Dendritic cell treated with granulocyte-macrophage colony-stimulating factor and Interleukin-4, amounts not matched to agents 40 ng/mL and 50 ng/mL, for 4 days (primary cell): ENCODE measurements around the gene ADGRG3.

Experiments
- H3K27ac Mint-ChIP-seq: one replicate; pipeline ENCODE4 v1.8.0; 2022; ENCODE audit warnings: mild to moderate bottlenecking, mixed read lengths
- H3K27me3 Mint-ChIP-seq: one replicate; pipeline ENCODE4 v1.8.0; 2022; ENCODE audit warnings: mild to moderate bottlenecking, mixed read lengths
- H3K36me3 Mint-ChIP-seq: one replicate; pipeline ENCODE4 v1.8.0; 2022; ENCODE audit warnings: low read depth, mixed read lengths
- H3K4me1 Mint-ChIP-seq: one replicate; pipeline ENCODE4 v1.8.0; 2022; ENCODE audit warnings: low read depth, mixed read lengths
- H3K4me3 Mint-ChIP-seq: one replicate; pipeline ENCODE4 v1.8.0; 2022; ENCODE audit warnings: mild to moderate bottlenecking, moderate library complexity, mixed read lengths
- H3K9me3 Mint-ChIP-seq: one replicate; pipeline ENCODE4 v1.8.0; 2022; ENCODE audit warnings: mixed read lengths
- intact Hi-C: fragments of 100-400 bp; cut with micrococcal nuclease; formaldehyde crosslinking; loops from one replicate; pipeline ENCODE4 v1.15.0; 2022

ADGRG3 gene

DNA sequence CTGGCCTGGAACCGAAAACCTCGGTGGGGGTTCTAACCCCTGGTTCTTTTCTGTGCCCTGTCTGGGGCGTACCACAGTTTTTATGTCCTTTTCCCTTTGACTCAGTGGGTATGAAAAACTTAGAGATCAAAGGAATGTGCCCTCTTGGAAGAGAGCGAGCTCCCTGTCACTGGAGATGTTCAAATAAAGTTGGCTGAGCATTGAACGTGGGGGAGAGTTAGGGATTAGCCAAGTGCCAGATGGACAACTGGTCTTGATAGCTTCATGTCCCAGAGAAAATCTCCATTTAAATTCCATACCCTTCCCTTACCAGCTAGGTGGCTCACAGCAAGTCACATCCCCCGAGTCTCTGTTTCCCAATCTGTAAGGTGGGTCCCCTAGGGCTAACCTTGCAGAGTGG, 30.1 kb upstream of the ADGRG3 start:
- Mint-ChIP-seq H3K4me1 (peaks cover 13% of the 10 kb centered on the region), H3K36me3 (no peaks in the 10 kb centered on the region), H3K9me3 (no peaks in the 10 kb centered on the region), H3K4me3 (no peak overlapping the region), H3K27ac (no peak overlapping the region), H3K27me3 (peaks cover 85% of the 10 kb centered on the region)
- intact Hi-C loops, result no loop called here

DNA sequence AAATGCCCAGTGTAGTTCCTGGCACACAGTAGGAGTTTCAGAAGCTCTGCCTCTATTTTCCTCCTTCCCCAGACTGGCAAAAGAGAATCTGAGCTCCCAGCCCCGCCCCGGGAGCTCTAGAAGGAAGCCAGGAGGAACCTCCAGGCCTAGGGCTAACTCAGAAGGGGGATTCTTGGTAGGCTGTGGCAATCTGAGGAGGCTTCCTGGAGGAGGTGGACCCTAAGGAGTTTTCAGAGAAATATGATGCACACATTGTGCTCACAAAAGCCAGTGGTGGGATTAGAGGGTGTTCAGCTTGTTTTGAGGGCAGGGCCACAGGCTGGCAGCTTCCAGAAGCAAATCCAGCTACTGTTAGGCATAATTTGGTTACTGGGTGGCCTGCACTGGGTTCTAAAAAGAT, 29.7 kb upstream of the ADGRG3 start:
- Mint-ChIP-seq H3K27me3 (peaks cover 89% of the 10 kb centered on the region), H3K36me3 (no peaks in the 10 kb centered on the region), H3K4me3 (no peak overlapping the region), H3K27ac (no peak overlapping the region), H3K4me1 (peaks cover 13% of the 10 kb centered on the region), H3K9me3 (no peaks in the 10 kb centered on the region)
- intact Hi-C loops, result no loop called here

DNA sequence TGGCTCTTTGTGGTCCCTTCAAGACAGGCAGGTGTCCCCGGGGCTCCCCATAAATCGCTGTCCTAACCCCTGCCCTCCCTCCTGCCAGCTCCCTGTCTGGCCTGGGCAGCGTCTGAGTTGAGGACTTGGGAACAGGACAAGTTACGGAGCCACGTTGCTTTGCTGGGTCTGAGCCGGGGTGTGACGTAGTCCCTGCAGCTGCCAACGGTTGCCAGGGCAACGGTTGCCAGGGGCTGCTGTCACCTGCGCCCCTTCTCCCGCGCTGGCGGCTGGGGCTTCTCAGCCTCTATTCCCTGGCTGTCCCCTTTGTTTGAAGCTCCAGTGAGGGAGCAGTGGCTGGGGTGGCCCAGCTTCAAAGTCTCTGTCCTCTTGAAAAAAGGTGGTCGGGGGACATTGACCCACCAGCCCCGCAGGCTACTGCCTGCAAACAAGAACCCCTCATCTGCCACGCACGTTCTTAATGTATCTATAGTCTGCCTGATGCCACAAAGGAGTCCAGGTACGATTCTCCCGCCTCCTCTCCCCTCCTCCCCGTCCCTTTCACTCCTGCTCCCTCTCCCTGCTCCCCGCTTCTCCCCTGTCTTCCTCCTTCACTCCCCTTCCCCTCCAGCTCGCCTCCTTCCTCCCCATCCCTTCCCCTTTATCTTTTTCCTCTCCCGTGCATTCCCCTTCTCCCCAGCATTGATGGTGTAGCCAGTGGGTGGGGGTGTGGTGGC, 28.8 kb upstream of the ADGRG3 start:
- intact Hi-C loops, result no loop called here
- Mint-ChIP-seq H3K4me3 (no peak overlapping the region), H3K27ac (no peak overlapping the region), H3K27me3 (peaks cover 85% of the 10 kb centered on the region), H3K4me1 (peaks cover 13% of the 10 kb centered on the region), H3K9me3 (no peaks in the 10 kb centered on the region), H3K36me3 (no peaks in the 10 kb centered on the region)

DNA sequence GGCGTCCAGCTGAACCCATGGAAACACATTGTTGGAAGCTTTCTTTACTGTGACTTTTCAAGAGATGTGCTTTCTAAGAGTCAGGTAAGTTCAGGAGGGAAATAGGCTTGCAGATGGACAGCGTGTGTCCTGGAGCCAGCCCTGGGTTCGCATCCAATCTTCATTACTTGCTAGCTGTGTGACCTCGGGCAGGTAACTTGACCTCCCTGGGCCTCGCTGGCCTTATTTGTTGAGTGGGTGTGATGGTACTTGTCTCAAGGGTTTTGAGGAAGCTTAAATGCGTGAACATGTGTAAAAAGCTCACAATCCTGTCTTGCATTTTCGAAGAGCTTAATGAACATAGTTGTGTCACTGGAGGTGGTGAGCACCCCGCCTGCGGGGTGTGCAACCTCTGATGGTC, 27.9 kb upstream of the ADGRG3 start:
- Mint-ChIP-seq H3K4me1 (peaks cover 13% of the 10 kb centered on the region), H3K4me3 (no peak overlapping the region), H3K36me3 (no peaks in the 10 kb centered on the region), H3K9me3 (no peaks in the 10 kb centered on the region), H3K27me3 (peaks cover 78% of the 10 kb centered on the region), H3K27ac (no peak overlapping the region)
- intact Hi-C loops, result no loop called here

DNA sequence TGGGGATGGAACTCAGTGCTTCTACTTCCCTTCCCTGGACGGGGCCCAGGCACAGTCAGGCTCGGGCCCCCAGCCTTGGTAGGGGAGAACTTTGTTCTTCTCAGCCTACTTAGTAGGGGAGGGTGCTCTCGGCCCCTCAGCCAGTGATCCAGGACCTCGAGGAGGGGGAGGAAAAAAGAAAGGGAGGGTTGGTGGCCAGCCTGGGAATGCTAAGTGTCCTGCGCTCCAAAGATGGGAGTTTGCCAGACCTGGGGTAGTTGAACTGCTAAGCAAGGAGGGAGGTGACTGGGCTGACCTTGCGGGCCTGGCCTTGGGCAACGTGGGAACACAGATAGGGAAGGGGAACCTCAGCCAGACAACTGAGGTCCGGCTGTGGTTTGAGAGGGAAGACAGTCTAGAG, 27.5 kb upstream of the ADGRG3 start:
- Mint-ChIP-seq H3K9me3 (no peaks in the 10 kb centered on the region), H3K4me1 (peaks cover 13% of the 10 kb centered on the region), H3K36me3 (no peaks in the 10 kb centered on the region), H3K27me3 (peaks cover 78% of the 10 kb centered on the region), H3K4me3 (no peak overlapping the region), H3K27ac (no peak overlapping the region)
- intact Hi-C loops, result no loop called here

DNA sequence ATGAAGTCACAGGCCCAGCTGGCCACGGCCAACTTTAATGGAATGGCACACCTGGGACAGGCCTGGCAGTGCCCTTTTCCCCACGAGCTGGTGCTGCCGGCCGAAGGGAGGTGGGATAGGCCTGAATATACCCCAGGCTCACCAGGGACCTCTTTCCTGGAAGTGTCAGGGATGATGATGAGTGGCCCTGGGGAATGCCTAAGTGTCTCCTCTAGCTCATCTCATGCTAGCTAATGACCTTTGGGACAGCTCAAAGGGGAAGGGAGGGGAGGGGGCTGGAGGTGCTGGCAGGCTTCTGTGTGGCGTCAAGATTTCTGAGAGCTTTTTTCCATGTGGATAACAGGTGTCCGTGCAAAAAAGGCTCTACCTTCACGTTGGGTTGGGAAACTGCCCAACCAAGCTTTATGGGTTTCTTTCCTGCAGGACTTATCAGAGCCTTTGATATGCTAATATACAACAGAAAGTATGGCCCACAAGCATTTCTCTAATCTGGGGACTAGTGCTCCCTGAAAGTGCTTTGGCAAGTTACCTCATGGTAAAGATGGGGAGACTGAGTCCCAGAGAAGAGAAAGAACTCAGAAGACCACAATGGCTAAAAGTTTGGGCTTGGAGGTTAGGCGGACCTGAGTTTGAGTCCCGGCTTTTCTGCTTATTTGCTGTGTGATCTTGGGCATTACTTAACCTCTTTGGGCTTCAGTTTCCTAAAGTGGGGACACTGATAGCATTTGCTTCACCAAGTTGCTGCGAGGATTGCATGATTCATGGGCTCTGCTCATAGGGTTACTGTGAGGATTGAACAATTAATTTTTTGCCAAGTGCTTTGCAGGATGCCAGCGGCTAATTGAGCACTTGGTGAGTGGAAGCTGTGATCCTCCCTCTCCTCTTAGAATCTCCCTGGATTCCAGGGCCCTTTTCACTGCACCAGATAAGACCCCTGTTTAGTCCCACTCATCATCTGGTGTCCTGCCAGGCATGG, 25.7 kb upstream of the ADGRG3 start:
- H3K27ac Mint-ChIP-seq, result no peak overlapping the region
- peaks cover 77% of the 10 kb centered on the region for H3K27me3 Mint-ChIP-seq
- intact Hi-C loops, result no loop called here
- H3K4me3 Mint-ChIP-seq, result no peak overlapping the region
- peaks cover 7% of the 10 kb centered on the region for H3K4me1 Mint-ChIP-seq
- H3K9me3 Mint-ChIP-seq, result no peaks in the 10 kb centered on the region
- H3K36me3 Mint-ChIP-seq, result no peaks in the 10 kb centered on the region

DNA sequence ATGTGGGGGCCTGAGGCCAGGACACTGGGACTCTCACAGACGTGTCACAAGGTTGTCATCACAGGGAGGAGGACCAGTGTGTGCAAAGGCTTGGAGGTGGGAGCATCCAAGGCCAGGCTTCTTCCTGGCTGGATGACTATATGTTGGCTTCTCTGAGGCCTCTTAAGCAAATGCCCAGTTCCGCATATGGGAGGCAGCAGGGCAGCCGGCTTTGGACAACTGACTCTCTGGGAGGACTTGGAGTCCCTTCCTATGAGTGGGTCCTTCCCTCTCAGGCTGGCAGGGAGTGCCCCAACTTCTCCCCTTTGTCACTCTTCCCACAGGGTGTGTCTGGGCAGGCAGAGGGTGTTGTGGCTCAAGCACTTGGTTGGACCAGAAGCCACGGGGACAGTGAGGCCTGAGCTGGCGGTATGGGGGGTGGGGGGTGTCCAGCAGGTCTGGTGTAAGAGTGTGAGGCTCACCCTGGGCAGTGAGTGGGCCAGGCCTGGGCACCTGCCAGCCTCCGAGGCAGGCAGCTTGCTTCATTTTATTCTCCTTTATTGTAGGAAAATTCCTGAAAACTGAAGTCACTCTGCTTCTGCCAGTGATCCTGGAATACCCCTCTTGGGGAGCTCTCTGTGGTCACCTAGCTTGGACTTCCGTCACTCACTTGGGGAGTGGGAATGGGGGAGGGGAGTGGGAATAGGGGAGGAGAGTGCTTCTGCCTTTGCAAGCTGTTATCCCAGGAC, 24.8 kb upstream of the ADGRG3 start:
- no peak overlapping the region for H3K27ac Mint-ChIP-seq
- no peaks in the 10 kb centered on the region for H3K36me3 Mint-ChIP-seq
- H3K27me3 Mint-ChIP-seq, result peaks cover 74% of the 10 kb centered on the region
- intact Hi-C loops, result no loop called here
- H3K4me1 Mint-ChIP-seq, result peaks cover 13% of the 10 kb centered on the region
- H3K9me3 Mint-ChIP-seq, result no peaks in the 10 kb centered on the region
- H3K4me3 Mint-ChIP-seq, result no peak overlapping the region

DNA sequence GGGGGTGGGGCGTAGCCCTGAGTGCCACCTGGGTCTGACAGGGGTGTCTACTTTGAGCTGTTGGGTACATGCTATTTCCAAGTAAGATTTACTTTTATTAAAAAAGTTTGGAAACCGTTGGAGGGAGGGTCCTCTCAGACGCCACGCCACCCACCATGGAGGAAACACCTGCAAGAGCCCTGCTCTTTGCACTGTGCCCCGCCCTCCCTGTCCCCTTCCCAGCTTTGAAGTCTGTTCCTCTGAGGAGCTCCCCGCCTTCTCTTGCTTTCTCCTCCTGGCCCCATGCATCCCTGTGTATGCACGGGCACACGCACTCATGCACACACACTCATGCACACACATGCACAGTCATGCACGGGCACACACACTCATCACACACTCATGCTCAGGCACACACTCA, 24.2 kb upstream of the ADGRG3 start:
- no peaks in the 10 kb centered on the region for H3K9me3 Mint-ChIP-seq
- no peaks in the 10 kb centered on the region for H3K36me3 Mint-ChIP-seq
- no peak overlapping the region for H3K4me3 Mint-ChIP-seq
- H3K27me3 Mint-ChIP-seq, result peaks cover 68% of the 10 kb centered on the region
- H3K27ac Mint-ChIP-seq, result no peak overlapping the region
- intact Hi-C loops, result no loop called here
- peaks cover 13% of the 10 kb centered on the region for H3K4me1 Mint-ChIP-seq

DNA sequence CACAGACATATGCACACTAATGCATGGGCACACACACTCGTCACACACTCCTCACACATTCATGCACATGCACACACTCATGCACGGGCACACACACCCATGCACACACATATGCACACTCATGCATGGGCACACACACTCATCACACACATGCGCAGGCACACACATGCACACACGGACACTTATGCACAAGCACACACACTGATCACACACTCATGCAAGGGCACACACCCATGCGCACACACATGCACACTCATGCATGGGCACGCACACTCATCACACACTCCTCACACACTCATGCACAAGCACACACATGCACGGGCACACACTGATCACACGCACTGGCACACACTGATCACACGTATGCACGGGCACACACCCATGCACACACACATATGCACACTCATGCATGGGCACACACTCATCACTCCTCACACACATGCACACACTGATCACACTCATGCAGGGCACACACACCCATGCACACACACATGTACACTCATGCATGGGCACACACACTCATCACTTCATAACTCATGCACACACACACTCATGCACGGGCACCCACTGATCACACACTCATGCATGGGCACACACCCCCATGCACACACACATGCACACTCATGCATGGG, 23.6 kb upstream of the ADGRG3 start:
- intact Hi-C loops, result loop anchor here (5.0 kb wide), 2 partner anchors 52 to 67 kb away; no protein-coding TSS in a partner anchor
- Mint-ChIP-seq H3K9me3 (no peaks in the 10 kb centered on the region), H3K4me3 (no peak overlapping the region), H3K4me1 (peaks cover 17% of the 10 kb centered on the region), H3K36me3 (no peaks in the 10 kb centered on the region), H3K27me3 (peaks cover 65% of the 10 kb centered on the region), H3K27ac (no peak overlapping the region)

DNA sequence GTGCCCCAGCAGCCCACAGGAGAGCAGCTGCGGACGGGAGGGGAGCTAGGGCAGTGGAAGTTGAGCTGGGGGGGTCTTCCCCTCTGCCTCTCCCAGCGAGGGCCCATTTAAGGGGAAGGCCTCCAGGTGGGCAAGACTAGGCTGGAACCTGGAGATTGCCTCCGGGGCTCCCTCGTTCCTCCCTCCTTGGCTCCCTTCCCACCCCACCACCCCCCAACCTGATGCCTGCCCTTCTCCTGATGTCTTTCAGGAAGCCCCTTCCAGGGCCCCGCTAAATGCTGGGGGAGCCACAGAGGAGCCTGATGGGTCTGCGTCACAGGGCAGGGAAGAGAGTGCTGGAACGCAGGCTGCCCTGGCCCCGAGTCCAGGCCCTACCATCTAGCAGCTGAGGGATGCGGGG, 22.9 kb upstream of the ADGRG3 start:
- H3K27ac Mint-ChIP-seq, result no peak overlapping the region
- H3K27me3 Mint-ChIP-seq, result peaks cover 61% of the 10 kb centered on the region
- no peak overlapping the region for H3K4me3 Mint-ChIP-seq
- no peaks in the 10 kb centered on the region for H3K9me3 Mint-ChIP-seq
- peaks cover 21% of the 10 kb centered on the region for H3K4me1 Mint-ChIP-seq
- H3K36me3 Mint-ChIP-seq, result no peaks in the 10 kb centered on the region
- intact Hi-C loops, result loop anchor here (5.0 kb wide), 2 partner anchors 53 to 68 kb away; no protein-coding TSS in a partner anchor

DNA sequence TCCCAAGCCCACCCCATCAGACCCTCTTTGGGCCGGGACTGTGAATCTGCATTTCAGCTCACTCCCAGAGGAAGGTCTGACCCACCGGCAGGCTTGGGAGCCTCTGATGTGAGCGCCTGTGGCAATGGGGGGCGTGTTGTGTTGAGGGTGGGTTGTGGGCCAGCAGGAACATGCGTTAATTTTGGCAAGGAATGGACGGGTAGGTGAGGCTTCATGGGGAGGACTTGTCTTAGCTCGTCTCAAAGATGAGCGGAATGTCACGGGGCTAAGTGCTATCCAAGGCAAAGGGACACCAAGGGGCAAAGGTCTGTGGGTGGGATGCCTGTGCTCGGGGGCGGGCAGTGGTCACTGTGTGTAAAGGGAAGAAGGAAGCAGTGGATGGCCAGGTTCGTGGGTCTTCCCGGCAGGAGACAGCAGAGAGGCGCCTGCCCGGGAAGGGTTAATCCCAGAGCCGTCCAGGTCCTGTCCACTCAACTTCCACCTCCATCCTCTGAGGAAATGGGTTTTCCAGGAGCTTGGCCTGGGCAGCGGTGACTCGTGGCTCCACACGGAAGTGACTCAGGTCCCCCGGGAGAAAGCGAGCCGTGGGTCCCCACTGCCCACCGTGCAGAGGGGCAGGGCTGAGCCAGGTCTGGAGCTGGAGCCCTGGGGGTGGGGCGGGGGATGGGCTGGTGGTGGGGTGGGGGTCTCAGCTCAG, 22.3 kb upstream of the ADGRG3 start:
- intact Hi-C loops, result loop anchor here (5.0 kb wide), 2 partner anchors 54 to 69 kb away; no protein-coding TSS in a partner anchor
- H3K27ac Mint-ChIP-seq, result no peak overlapping the region
- peaks cover 23% of the 10 kb centered on the region for H3K4me1 Mint-ChIP-seq
- peaks cover 61% of the 10 kb centered on the region for H3K27me3 Mint-ChIP-seq
- no peaks in the 10 kb centered on the region for H3K36me3 Mint-ChIP-seq
- H3K9me3 Mint-ChIP-seq, result no peaks in the 10 kb centered on the region
- no peak overlapping the region for H3K4me3 Mint-ChIP-seq

DNA sequence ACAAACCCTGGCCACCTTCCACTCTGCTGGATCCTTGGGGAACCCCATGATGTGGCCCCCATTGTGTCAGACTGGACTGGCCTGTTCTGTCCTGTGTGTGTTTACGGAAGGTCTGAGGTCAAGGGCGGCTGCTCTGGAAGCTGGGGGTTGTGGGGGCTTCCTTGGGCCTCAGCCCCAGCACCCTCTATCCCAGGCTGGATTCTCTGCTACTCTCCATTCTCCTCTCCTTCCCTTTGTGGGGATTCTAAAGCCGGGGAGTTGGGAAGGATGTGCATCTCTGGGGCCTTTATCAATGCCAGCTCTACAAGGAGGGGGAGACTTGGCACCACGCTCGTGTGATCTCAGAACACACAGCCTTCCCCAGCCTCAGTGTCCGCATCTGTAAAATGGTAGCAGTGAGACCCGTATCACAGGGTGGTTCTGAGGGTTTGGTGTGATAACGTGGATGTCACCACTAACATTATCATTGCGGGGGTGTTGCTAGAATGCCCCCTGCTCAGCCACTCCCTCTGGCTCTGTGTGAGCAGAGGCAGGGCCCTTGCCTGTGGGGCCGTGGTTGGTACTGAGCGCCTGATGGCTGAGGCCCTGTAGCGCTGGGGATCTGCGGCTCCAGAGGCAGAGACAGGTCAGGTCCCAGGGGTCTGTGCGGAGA, 21.6 kb upstream of the ADGRG3 start:
- Mint-ChIP-seq H3K27me3 (peaks cover 64% of the 10 kb centered on the region), H3K36me3 (no peaks in the 10 kb centered on the region), H3K9me3 (no peaks in the 10 kb centered on the region), H3K27ac (no peak overlapping the region), H3K4me1 (peaks cover 23% of the 10 kb centered on the region), H3K4me3 (no peak overlapping the region)
- intact Hi-C loops, result loop anchor here (5.0 kb wide), 2 partner anchors 54 to 69 kb away; no protein-coding TSS in a partner anchor
